Activated T-cell treated with anti-CD3 and anti-CD28 coated beads, Interleukin-2, amount 50 U/mL, for 72 hours (primary cell): ENCODE measurements around the gene PCDH15. TPM values are rescaled to one million over a fixed set of nuclear protein-coding genes. Genes with fewer than 3 reads are reported as not detected.
"Not testable (repeated sequence)": the region's sequence is repeated elsewhere in the genome, so short reads cannot be mapped to it uniquely, and the experiment has no call there.

Source experiments
- ATAC-seq, 2 donors: fragments of 150-1000 bp; cut with Tn5 transposase; replicated peaks in 1 of 2; 2 replicates each; pipeline ENCODE4 v1.10.0; 2021; ENCODE audit warnings: moderate library complexity in 2 of 2, mild to moderate bottlenecking in 1 of 2
- DNase-seq, 2 donors: peaks; one replicate each; pipeline ENCODE4 v3.0.0; 2021 to 2022; ENCODE audit warnings: mixed read lengths in 1 of 2
- H3K27ac Mint-ChIP-seq: one replicate; pipeline ENCODE4 v1.8.0; 2022; ENCODE audit warnings: mild to moderate bottlenecking, moderate library complexity, mixed read lengths
- H3K27me3 Mint-ChIP-seq: one replicate; pipeline ENCODE4 v1.8.0; 2022; ENCODE audit warnings: low read depth, mixed read lengths
- H3K36me3 Mint-ChIP-seq, 2 donors: one replicate each; pipeline ENCODE4 v1.8.0; 2022; ENCODE audit warnings: mixed read lengths in 2 of 2, mild to moderate bottlenecking in 1 of 2; ENCODE audit not compliant: insufficient read depth in 2 of 2
- H3K4me1 Mint-ChIP-seq: one replicate; pipeline ENCODE4 v1.8.0; 2022; ENCODE audit warnings: low read depth, mixed read lengths
- H3K4me3 Mint-ChIP-seq, 2 donors: one replicate each; pipeline ENCODE4 v1.8.0; 2022; ENCODE audit warnings: mild to moderate bottlenecking in 2 of 2, mixed read lengths in 2 of 2, moderate library complexity in 2 of 2
- H3K9me3 Mint-ChIP-seq, 2 donors: one replicate each; pipeline ENCODE4 v1.8.0; 2022; ENCODE audit warnings: mixed read lengths in 2 of 2
- total RNA-seq, 2 donors: library from RNA; stranded (reverse); gene quantifications; one replicate each; pipeline ENCODE4 v1.2.3, GENCODE V29; 2022

The PCDH15 gene
- total RNA-seq, 2 donors from 2014 or later: not detected

DNA sequence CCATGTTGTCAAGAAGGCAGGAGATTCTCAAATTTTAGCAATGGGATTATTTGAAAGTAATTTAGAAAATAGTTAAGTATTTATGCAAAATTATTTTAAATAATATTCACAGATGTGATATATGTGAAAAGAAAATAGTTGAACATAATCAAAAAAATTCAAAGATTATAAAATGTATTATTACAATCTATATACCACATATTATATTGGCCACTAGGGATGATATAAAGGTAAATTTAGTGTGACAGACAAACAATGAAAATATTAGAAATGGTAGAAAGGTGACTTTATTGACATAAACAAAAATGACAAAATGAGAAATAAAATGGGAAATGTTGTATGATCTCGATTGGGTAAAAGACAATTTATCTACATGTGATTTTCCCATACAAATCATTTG, 385.5 kb downstream of the PCDH15 start:
- no peak for DNase-seq
- Mint-ChIP-seq H3K4me1 (no peaks in the 10 kb centered on the region), H3K36me3 (peaks cover 0 to 1% of the 10 kb centered on the region in 2 donors), H3K27ac (no peak overlapping the region), H3K9me3 (peaks cover 2 to 4% of the 10 kb centered on the region in 2 donors), H3K27me3 (no peaks in the 10 kb centered on the region), H3K4me3 (no peak overlapping the region)
- ATAC-seq: no peak

DNA sequence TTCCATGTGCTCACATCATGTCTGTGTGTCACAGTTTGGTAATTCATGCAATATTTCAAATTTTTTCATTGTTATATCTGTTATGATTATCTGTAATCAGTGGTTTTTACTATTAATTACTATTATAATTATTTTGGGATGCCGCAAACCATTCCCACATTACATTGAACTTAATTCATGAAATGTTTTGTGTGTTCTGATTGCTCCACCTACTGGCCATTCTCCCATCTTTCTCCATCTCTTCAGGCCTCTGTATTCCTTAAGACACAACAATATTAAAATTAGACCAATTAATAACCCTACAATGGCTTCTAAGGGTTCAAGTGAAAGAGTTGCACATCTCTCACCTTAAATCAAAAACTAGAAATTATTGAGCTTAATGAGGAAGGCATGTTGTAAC, 398.5 kb downstream of the PCDH15 start:
- Mint-ChIP-seq H3K27me3 (no peaks in the 10 kb centered on the region), H3K36me3 (no peaks in the 10 kb centered on the region), H3K27ac (no peak overlapping the region), H3K4me1 (no peaks in the 10 kb centered on the region), H3K4me3 (no peak overlapping the region), H3K9me3 (peaks cover 6 to 7% of the 10 kb centered on the region in 2 donors)
- no peak for DNase-seq
- ATAC-seq: no peak

DNA sequence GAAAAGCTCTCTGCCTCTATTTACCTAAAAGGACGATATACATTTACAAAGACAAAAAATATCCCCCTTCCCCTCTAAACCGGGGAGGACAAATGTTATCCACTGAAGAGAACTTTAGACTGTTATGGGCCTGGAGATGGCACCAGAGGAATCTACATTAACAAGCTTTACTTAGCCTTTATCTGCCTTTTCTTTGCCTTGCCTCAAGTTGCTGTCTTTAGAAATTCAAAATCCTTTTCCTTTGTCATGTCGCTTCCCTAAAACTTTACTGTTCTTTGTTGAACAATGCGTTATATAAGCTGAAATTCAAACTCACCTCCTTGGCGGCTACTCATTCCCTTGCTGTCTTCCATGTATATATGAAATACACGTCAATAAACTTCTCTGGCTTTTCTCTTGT, 405.0 kb downstream of the PCDH15 start:
- peaks cover 0 to 2% of the 10 kb centered on the region in 2 donors for H3K36me3 Mint-ChIP-seq
- no peaks in the 10 kb centered on the region for H3K27me3 Mint-ChIP-seq
- peaks cover 5 to 10% of the 10 kb centered on the region in 2 donors for H3K9me3 Mint-ChIP-seq
- DNase-seq (no peak), ATAC-seq (no peak)
- no peaks in the 10 kb centered on the region for H3K4me1 Mint-ChIP-seq
- H3K27ac Mint-ChIP-seq: no peak overlapping the region
- H3K4me3 Mint-ChIP-seq: no peak overlapping the region

DNA sequence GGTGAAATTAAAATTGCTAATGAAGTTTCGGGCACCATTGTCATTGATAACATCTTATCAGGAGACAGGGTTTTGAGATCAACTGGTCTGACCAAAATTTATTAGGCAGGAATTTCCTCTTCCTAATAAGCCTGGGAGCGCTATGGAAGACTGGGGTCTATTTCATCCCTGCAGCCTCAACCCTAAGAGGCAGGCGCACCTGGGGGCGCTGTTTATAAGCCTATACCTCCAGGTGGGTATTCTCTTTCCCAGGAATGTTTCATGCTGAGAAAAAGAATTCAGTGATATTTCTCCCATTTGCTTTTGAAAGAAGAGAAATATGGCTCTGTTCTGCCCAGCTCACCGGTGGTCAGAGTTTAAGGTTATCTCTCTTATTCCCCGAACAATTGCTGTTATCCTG, 406.4 kb downstream of the PCDH15 start:
- H3K36me3 Mint-ChIP-seq, DNase-seq, H3K9me3 Mint-ChIP-seq, H3K27me3 Mint-ChIP-seq, H3K27ac Mint-ChIP-seq, ATAC-seq, H3K4me1 Mint-ChIP-seq, H3K4me3 Mint-ChIP-seq: not testable (repeated sequence)

DNA sequence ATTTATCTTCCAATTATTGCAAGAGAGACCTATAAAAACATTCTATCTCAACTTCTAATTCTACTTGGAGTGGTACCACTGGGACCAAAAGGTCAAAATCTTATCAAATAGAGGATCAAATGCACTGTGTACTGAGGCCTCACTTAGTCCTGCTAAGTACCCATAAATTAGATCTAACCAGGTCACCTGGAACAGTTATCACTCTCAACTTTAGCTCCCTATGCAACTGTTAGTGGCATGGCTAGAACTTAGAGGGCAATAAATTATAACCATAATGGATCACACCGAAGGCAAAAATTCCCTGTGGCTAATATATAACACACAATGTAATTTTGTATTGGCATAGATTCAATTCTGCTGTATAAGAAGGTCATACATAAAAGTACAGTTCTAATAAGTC, 428.9 kb downstream of the PCDH15 start:
- ATAC-seq (no peak), DNase-seq (no peak)
- Mint-ChIP-seq H3K36me3 (no peaks in the 10 kb centered on the region), H3K4me1 (no peaks in the 10 kb centered on the region), H3K9me3 (peaks cover 2 to 3% of the 10 kb centered on the region in 2 donors), H3K4me3 (no peak overlapping the region), H3K27me3 (no peaks in the 10 kb centered on the region), H3K27ac (no peak overlapping the region)

DNA sequence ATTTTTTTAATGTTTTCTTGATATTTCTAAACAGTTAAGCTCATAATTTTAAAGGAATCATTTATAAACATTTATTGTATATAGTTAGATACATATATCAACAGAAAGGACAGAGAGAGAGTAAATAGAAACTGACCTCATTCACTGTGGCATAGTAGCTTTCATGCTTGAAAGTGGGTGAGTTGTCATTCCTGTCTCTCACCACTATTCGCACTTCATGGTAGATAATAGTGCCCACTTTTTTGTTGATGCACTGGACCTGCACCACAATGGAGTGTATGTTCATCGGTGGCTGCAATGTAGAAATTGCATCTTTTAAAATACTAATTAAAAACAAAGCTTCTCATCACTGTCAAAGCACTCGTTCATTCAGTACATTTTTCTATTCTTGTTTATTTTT, 432.0 kb downstream of the PCDH15 start:
- DNase-seq (no peak), ATAC-seq (no peak)
- H3K4me3 Mint-ChIP-seq: no peak overlapping the region
- H3K4me1 Mint-ChIP-seq: no peaks in the 10 kb centered on the region
- H3K9me3 Mint-ChIP-seq: peaks cover 1 to 3% of the 10 kb centered on the region in 2 donors
- no peaks in the 10 kb centered on the region for H3K36me3 Mint-ChIP-seq
- no peaks in the 10 kb centered on the region for H3K27me3 Mint-ChIP-seq
- H3K27ac Mint-ChIP-seq: no peak overlapping the region

DNA sequence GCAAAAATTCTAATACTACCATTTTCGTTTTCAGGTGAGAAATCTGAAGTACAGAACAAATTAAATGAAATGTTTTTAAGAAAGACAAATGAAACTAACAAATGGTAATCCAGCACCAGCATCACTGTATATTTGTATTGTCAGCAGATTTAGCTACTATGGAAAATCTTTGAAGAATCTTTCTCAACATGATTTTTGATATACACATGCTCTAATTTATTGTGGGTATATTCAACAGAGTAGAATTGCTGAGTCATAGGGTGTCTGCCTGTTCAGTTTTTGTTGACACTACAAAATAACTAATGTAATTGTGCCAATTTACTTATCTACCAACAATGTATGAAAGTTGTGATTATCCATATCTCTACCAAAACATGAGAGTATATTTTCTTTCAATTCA, 437.6 kb downstream of the PCDH15 start:
- no peaks in the 10 kb centered on the region for H3K4me1 Mint-ChIP-seq
- H3K9me3 Mint-ChIP-seq: peaks cover 0 to 4% of the 10 kb centered on the region in 2 donors
- no peaks in the 10 kb centered on the region for H3K27me3 Mint-ChIP-seq
- no peak for ATAC-seq
- no peak overlapping the region for H3K4me3 Mint-ChIP-seq
- no peak for DNase-seq
- H3K36me3 Mint-ChIP-seq: no peaks in the 10 kb centered on the region
- H3K27ac Mint-ChIP-seq: no peak overlapping the region

DNA sequence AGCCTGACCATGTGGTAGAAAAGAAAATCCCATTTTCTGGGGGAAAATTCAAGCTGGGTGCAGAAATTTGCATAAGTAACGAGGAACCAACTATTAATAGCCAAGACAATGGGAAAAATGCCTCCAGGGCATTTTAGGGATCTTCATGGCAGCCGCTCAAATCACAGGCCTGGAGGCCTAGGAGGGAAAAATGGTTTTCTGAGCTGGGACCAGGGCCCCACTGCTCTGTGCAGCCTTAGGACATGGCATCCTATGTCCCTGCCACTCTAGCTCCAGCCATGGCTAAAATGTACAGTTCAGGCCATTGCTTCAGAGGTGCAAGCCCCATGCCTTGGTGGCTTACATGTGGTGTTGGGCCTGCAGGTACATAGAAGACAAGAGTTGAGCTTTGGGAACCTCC, 459.0 kb downstream of the PCDH15 start:
- no peak for ATAC-seq
- peaks cover 0 to 8% of the 10 kb centered on the region in 2 donors for H3K36me3 Mint-ChIP-seq
- H3K9me3 Mint-ChIP-seq: peaks cover 15 to 21% of the 10 kb centered on the region in 2 donors
- H3K27me3 Mint-ChIP-seq: no peaks in the 10 kb centered on the region
- no peak overlapping the region for H3K4me3 Mint-ChIP-seq
- DNase-seq: no peak
- no peak overlapping the region for H3K27ac Mint-ChIP-seq
- no peaks in the 10 kb centered on the region for H3K4me1 Mint-ChIP-seq

DNA sequence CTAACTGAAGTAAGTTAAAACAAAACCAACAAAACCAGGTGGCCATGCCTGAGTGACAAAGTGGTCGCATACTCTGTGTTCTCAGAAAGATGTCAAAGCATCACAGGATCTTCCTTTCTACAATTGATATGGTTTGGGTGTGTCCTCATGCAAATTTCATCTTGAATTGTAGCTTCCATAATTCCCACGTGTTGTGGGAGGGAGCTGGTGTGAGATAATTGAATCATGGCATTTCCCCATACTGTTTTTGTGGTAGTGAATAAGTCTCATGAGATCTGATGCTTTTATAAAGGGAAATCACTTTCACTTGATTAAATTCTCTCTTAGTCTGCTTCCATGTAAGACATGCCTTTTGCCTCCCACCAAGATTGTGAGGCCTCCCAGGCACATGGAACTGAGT, 465.7 kb downstream of the PCDH15 start:
- Mint-ChIP-seq H3K27ac (no peak overlapping the region), H3K4me1 (no peaks in the 10 kb centered on the region), H3K36me3 (peaks cover 0 to 4% of the 10 kb centered on the region in 2 donors), H3K4me3 (no peak overlapping the region), H3K9me3 (peaks cover 10 to 12% of the 10 kb centered on the region in 2 donors), H3K27me3 (no peaks in the 10 kb centered on the region)
- ATAC-seq: no peak
- no peak for DNase-seq

DNA sequence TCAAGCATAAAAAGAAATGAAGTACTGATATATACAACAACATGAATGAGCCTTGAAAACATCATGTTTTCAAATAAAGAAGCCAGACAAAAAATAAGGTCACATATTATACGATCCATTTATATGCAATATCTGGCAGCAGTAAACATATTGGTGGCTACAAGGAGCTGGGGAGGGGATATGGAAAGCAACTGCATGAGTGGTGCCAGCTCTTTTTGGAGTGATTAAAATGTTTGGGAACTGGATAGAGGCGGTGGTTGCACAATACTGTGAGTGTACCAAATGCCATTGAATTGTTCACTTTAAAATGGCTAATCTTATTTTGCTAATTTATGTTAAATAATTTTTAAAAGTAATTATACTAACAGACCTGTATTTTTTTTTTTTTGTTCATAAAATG, 481.7 kb downstream of the PCDH15 start:
- Mint-ChIP-seq H3K4me3 (no peak overlapping the region), H3K27ac (no peak overlapping the region), H3K4me1 (no peaks in the 10 kb centered on the region), H3K36me3 (no peaks in the 10 kb centered on the region), H3K9me3 (peaks cover 4 to 7% of the 10 kb centered on the region in 2 donors), H3K27me3 (no peaks in the 10 kb centered on the region)
- DNase-seq (no peak), ATAC-seq (no peak)

DNA sequence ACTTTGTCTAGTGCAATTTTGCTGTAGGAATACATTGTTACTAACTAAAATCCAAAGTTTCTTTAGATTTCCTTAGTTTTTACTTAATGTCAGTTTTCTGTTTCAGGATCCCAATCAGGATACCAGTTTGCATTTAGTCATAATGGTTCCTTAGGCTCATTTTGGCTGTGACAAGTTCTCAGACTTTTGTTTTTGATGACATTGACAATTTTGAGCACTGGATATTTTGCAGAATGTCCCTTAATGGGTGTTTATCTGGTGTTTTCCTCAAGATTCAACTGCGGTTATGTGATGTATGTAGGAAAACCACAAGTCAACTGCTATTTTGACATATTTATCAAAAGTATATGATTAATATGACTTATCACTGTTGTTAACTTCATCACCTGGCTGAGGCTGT, 482.6 kb downstream of the PCDH15 start:
- no peaks in the 10 kb centered on the region for H3K36me3 Mint-ChIP-seq
- H3K4me3 Mint-ChIP-seq: no peak overlapping the region
- peaks cover 4 to 10% of the 10 kb centered on the region in 2 donors for H3K9me3 Mint-ChIP-seq
- no peak for ATAC-seq
- no peaks in the 10 kb centered on the region for H3K27me3 Mint-ChIP-seq
- no peak overlapping the region for H3K27ac Mint-ChIP-seq
- DNase-seq: no peak
- no peaks in the 10 kb centered on the region for H3K4me1 Mint-ChIP-seq

DNA sequence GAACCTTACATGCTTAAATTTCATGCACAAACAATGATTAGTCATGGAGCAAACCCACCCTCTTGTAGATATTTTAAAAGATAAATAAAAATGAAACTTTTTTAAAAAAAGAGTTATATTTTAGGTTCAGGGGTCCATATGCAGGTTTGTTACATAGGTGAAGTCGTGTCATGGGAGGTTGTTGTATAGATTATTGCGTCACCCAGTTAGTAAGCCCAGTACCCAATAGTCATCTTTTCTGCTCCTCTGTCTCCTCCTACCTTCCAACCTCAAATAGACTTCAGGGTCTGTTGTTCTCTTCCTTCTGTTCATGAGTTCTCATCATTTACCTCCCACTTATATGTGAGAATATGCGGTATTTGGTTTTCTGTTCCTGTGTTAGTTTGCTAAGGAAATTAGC, 486.6 kb downstream of the PCDH15 start:
- DNase-seq (no peak), ATAC-seq (no peak)
- Mint-ChIP-seq H3K9me3 (peaks cover 8% of the 10 kb centered on the region in 2 donors), H3K4me1 (no peaks in the 10 kb centered on the region), H3K4me3 (no peak overlapping the region), H3K27me3 (no peaks in the 10 kb centered on the region), H3K36me3 (no peaks in the 10 kb centered on the region), H3K27ac (no peak overlapping the region)

DNA sequence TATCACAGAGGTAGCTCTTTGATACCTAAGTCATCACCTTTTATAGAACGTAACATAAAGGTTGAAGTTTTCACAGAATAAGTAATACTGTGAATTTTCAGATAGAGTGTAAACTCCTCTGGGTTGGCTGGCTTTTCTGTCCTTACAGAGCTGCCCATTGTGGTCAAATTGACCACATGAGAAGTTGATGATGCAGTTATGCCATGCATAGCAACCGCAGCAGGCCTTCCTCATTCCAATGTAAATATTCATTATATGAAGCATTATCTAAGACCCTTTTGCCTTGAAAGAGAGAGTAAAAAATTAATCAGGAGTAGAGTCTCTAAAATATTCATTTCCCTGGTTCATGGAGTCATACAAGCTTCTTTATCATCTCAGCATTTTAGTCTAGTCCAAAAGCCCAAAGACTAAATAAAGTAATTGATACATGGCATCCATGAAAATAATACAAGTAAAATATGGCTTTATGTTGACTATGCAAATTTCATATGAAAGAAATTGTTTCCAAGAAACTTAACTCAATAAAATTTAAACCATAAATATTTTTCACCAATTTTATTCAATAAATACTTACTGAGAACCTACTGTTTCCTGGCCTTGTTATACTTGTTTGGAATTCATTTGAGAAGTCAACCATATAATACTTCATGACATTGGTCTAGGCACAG, 516.4 kb downstream of the PCDH15 start:
- Mint-ChIP-seq H3K4me3 (no peak overlapping the region), H3K4me1 (no peaks in the 10 kb centered on the region), H3K36me3 (no peaks in the 10 kb centered on the region), H3K27ac (no peak overlapping the region), H3K9me3 (peaks cover 0 to 7% of the 10 kb centered on the region in 2 donors), H3K27me3 (no peaks in the 10 kb centered on the region)
- no peak for ATAC-seq
- DNase-seq: no peak

DNA sequence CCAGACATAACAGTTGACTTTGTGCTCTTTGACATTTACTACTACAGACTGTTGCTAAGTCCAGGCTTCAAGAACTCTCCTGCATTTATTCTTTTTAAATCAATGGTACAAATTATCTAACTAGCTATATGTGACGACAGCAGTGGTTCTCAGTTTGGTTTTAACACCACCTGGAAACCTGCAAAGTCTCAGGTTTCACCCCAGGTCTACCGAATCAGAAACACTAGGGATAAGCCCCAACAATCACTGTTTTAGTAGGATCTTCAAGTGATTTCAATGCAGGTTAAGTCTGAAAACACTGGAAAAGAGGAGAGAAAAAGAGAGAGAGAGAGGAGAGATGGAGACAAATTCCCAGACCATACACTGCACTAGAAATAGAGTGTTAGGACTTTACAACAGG, 519.0 kb downstream of the PCDH15 start:
- Mint-ChIP-seq H3K36me3 (no peaks in the 10 kb centered on the region), H3K4me1 (no peaks in the 10 kb centered on the region), H3K27ac (no peak overlapping the region), H3K4me3 (no peak overlapping the region), H3K9me3 (peaks cover 2 to 3% of the 10 kb centered on the region in 2 donors), H3K27me3 (no peaks in the 10 kb centered on the region)
- ATAC-seq: no peak
- no peak for DNase-seq
